Prostate gland (tissue), 2 donors: ENCODE results near the gene KCNMB3. TPM values are rescaled to one million over a fixed set of nuclear protein-coding genes. Genes with fewer than 3 reads are reported as not detected.
"Not testable (repeated sequence)": the region's sequence is repeated elsewhere in the genome, so short reads cannot be mapped to it uniquely, and the experiment has no call there.

Experiments used
- DNase-seq: peaks from one replicate; pipeline ENCODE4 v3.0.0-alpha.2; 2019; ENCODE audit warnings: low spot score
- H3K27ac ChIP-seq, 2 donors: fragments of 200-600 bp; sonication (generic); 2 replicates each; pipeline ENCODE4 v1.5.1; 2017 to 2019
- H3K27me3 ChIP-seq: fragments of 200-600 bp; sonication (generic); replicated peaks from 2 replicates; pipeline ENCODE4 v1.5.1; 2019; ENCODE audit not compliant: insufficient read depth
- H3K36me3 ChIP-seq, 2 donors: fragments of 200-600 bp; sonication (generic); 1 replicate in 1 of 2; 2 replicates in 1 of 2; pipeline versions ENCODE4 v1.5.1 to v1.8.1; 2017 to 2019
- H3K4me1 ChIP-seq: fragments of 200-600 bp; sonication (generic); replicated peaks from 2 replicates; pipeline ENCODE4 v1.5.1; 2019
- H3K4me3 ChIP-seq, 2 donors: fragments of 200-600 bp; sonication (generic); 2 replicates each; pipeline ENCODE4 v1.5.1; 2017 to 2019
- H3K9me3 ChIP-seq: fragments of 200-600 bp; sonication (generic); 2 replicates; pipeline ENCODE4 v1.5.1; 2017
- CTCF ChIP-seq, 4 experiments: fragments of 200-600 bp in 2 of 4; fragments of 450-650 bp in 2 of 4; sonication (generic) in 2 of 4; IDR thresholded peaks; 1 replicate in 3 of 4; 2 replicates in 1 of 4; pipeline ENCODE4 v1.5.1; 2016 to 2019; ENCODE audit warnings: antibody characterized with exemption in 4 of 4, mild to moderate bottlenecking in 2 of 4, moderate library complexity in 2 of 4
- POLR2A ChIP-seq: fragments of 450-650 bp; IDR thresholded peaks from one replicate; pipeline ENCODE4 v1.6.1; 2016; ENCODE audit warnings: antibody characterized with exemption, mild to moderate bottlenecking
- POLR2AphosphoS5 ChIP-seq: sonication (generic); formaldehyde crosslinking; IDR thresholded peaks from one replicate; pipeline ENCODE4 v1.6.1; 2017; ENCODE audit warnings: antibody characterized with exemption
- WGBS: methylation state at CpG from one replicate; pipeline ENCODE4 v1.1.5; 2018; 5-methylcytosine and 5-hydroxymethylcytosine counted together
- intact Hi-C: fragments of 100-400 bp; cut with DNase I; formaldehyde crosslinking; loops from one replicate; pipeline ENCODE4 v1.14.2; 2022
- total RNA-seq, 2 donors: library from RNA; depleted of rRNA; stranded (reverse); fragments of >200 nt; gene quantifications; one replicate each; pipeline ENCODE4 v1.1.0, GENCODE V29; 2016

The KCNMB3 gene
- total RNA-seq, 2 donors from 2014 or later = 2.0 to 4.7 TPM

DNA sequence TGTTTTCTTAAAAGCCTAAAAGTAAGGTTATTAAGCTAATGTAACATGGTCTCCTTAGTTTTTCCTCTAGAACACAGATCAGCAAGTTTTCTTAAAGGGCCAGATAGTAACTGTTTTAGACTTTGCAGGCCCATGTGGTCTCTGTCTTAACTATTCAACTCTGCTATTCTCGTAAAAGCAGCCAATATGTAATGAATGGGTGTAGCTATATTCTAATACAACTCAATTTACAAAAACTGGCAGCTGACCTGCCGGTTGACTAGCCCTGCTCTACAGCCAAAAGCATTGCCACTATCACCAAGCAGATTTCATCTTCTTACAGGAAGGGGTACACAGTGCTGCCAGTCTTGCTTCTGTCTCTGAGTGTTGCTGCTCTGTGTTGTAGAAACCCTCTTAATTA lies 27.4 kb downstream of the KCNMB3 start:
- Histone ChIP-seq H3K36me3 (no peaks in the 10 kb centered on the region), H3K4me3 (no peak overlapping the region), H3K4me1 (no peaks in the 10 kb centered on the region), H3K27me3 (no peaks in the 10 kb centered on the region), H3K9me3 (no peaks in the 10 kb centered on the region), H3K27ac (no peak overlapping the region)
- WGBS = 61% methylated on average over 2 of the region's 2 CpGs
- TF ChIP-seq POLR2A = no peak
- TF ChIP-seq CTCF (IDR thresholded peaks at IDR 0.05) = no peak
- TF ChIP-seq POLR2AphosphoS5 = no peak
- no peak for DNase-seq
- intact Hi-C loops = no loop called here

- H3K27me3 ChIP-seq, H3K27ac ChIP-seq, H3K36me3 ChIP-seq, intact Hi-C loops, DNase-seq, H3K4me1 ChIP-seq, H3K4me3 ChIP-seq, H3K9me3 ChIP-seq: not testable (repeated sequence)
- WGBS = 89% methylated on average over 1 of the region's 1 CpG
Observed at GRCh38 chr3:179218213-179218612, 32.7 kb downstream of the KCNMB3 start.

DNA sequence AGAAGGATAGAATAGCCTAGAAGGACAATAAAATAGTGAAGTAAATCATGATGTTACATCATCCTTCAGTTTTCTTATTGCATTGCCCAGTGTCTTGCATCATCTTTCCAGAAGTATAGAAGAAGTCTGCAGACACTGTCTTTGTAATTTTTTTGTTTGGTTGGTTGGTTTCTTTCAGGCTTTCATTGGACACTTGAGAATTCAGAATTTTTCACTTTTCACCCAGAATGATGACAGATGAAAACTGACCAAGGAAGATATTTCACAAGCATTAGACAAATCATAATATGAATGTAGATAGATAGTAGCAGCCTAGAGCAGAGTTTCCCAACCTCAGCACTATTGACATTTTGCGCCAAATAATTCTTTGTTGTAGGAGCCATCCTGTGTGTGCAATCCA lies 35.4 kb downstream of the KCNMB3 start:
- H3K27me3 ChIP-seq, H3K4me3 ChIP-seq, H3K36me3 ChIP-seq, intact Hi-C loops, H3K27ac ChIP-seq, H3K4me1 ChIP-seq, H3K9me3 ChIP-seq, DNase-seq: not testable (repeated sequence)
- WGBS = no CpG with 5 or more reads among the region's 1 CpG

GRCh38 chr3:179200790-179201189 lies 50.1 kb downstream of the KCNMB3 start:
- TF ChIP-seq POLR2A (no peak), POLR2AphosphoS5 (no peak), CTCF (IDR thresholded peaks at IDR 0.05) (no peak)
- Histone ChIP-seq H3K9me3 (no peaks in the 10 kb centered on the region), H3K4me3 (no peak overlapping the region), H3K27ac (no peak overlapping the region), H3K4me1 (no peaks in the 10 kb centered on the region), H3K27me3 (no peaks in the 10 kb centered on the region), H3K36me3 (no peaks in the 10 kb centered on the region)
- no peak for DNase-seq
- 94% methylated on average over 2 of the region's 2 CpGs for WGBS
- intact Hi-C loops = no loop called here

GRCh38 chr3:179196700-179197099 lies 54.2 kb downstream of the KCNMB3 start:
- intact Hi-C loops = no loop called here
- H3K36me3 ChIP-seq = no peaks in the 10 kb centered on the region
- no peaks in the 10 kb centered on the region for H3K4me1 ChIP-seq
- 88% methylated on average over 4 of the region's 4 CpGs for WGBS
- no peak for DNase-seq
- no peak for TF ChIP-seq POLR2AphosphoS5
- TF ChIP-seq POLR2A = no peak
- TF ChIP-seq CTCF (IDR thresholded peaks at IDR 0.05) = no peak
- no peak overlapping the region for H3K27ac ChIP-seq
- no peaks in the 10 kb centered on the region for H3K27me3 ChIP-seq
- H3K4me3 ChIP-seq = no peak overlapping the region
- no peaks in the 10 kb centered on the region for H3K9me3 ChIP-seq

DNA sequence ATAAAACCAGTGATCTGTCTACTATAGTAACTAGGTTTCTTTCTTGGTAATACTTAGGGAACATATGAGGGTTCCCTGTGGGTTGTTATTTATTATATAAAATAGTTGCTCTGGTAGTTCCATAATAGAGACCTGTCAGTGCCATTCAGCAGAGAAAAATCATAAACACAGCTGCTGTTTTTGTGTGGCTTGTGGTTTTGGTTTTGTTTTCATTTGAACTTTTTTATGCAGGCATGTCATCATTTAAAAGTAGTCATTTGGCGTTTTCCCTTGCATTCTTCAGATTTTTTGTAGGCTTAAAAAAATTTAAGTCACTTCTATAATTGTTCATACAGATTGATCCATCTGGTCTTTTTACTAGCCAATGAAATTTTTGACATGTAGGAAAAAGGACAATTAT lies 54.8 kb downstream of the KCNMB3 start:
- 24% methylated on average over 1 of the region's 1 CpG for WGBS
- H3K4me3 ChIP-seq = no peak overlapping the region
- DNase-seq = no peak
- intact Hi-C loops = no loop called here
- no peaks in the 10 kb centered on the region for H3K27me3 ChIP-seq
- H3K9me3 ChIP-seq = no peaks in the 10 kb centered on the region
- no peak overlapping the region for H3K27ac ChIP-seq
- no peaks in the 10 kb centered on the region for H3K36me3 ChIP-seq
- TF ChIP-seq CTCF (IDR thresholded peaks at IDR 0.05) (no peak), POLR2AphosphoS5 (no peak), POLR2A (no peak)
- H3K4me1 ChIP-seq = no peaks in the 10 kb centered on the region
